H9 (cell line): Measurements from ENCODE around the gene WHRN. TPM values are rescaled to one million over a fixed set of nuclear protein-coding genes. Genes with fewer than 3 reads are reported as not detected.

Experiments
- DNase-seq: peaks from one replicate; pipeline ENCODE4 v3.0.0-alpha.2; 2017
- H2AFZ ChIP-seq: one replicate; pipeline ENCODE4 v1.6.1; 2013; ENCODE audit warnings: mild to moderate bottlenecking, low read length, control low read depth, moderate library complexity
- H2AK5ac ChIP-seq: 2 replicates; pipeline ENCODE4 v1.6.1; 2013; ENCODE audit warnings: low read length, control low read depth, mixed read lengths; ENCODE audit not compliant: insufficient read length
- H2BK120ac ChIP-seq: one replicate; pipeline ENCODE4 v1.6.1; 2013; ENCODE audit warnings: low read depth, mild to moderate bottlenecking, low read length, control low read depth, inconsistent platforms; ENCODE audit not compliant: poor library complexity, severe bottlenecking
- H2BK12ac ChIP-seq: 2 replicates; pipeline ENCODE4 v1.6.1; 2013; ENCODE audit warnings: low read length, control low read depth, mixed read lengths, low read depth; ENCODE audit not compliant: insufficient read length
- H2BK15ac ChIP-seq: 2 replicates; pipeline ENCODE4 v1.6.1; 2013; ENCODE audit warnings: low read depth, low read length, control low read depth
- H2BK20ac ChIP-seq: one replicate; pipeline ENCODE4 v1.6.1; 2013; ENCODE audit warnings: low read depth, mild to moderate bottlenecking, low read length, control low read depth, inconsistent platforms; ENCODE audit not compliant: poor library complexity, severe bottlenecking
- H2BK5ac ChIP-seq: 2 replicates; pipeline ENCODE4 v1.6.1; 2013; ENCODE audit warnings: low read length, control low read depth, mixed read lengths; ENCODE audit not compliant: insufficient read length
- H3K14ac ChIP-seq: 2 replicates; pipeline ENCODE4 v1.6.1; 2013; ENCODE audit warnings: low read length, control low read depth; ENCODE audit not compliant: insufficient read depth
- H3K18ac ChIP-seq: 2 replicates; pipeline ENCODE4 v1.6.1; 2013; ENCODE audit warnings: low read depth, mild to moderate bottlenecking, mixed read lengths, low read length, control low read depth; ENCODE audit not compliant: insufficient read length
- H3K23ac ChIP-seq: 2 replicates; pipeline ENCODE4 v1.6.1; 2013; ENCODE audit warnings: low read length, control low read depth, mixed read lengths, low read depth; ENCODE audit not compliant: insufficient read length
- H3K23me2 ChIP-seq: 2 replicates; pipeline ENCODE4 v1.6.1; 2013; ENCODE audit warnings: low read depth, mild to moderate bottlenecking, mixed read lengths, low read length, control low read depth; ENCODE audit not compliant: insufficient read length, poor library complexity, severe bottlenecking
- H3K27ac ChIP-seq: 2 replicates; pipeline ENCODE4 v1.5.1; 2013; ENCODE audit warnings: low read length, control low read depth, mixed read lengths, low read depth; ENCODE audit not compliant: insufficient read length
- H3K27me3 ChIP-seq: 2 replicates; pipeline ENCODE4 v1.6.1; 2013; ENCODE audit warnings: low read length, control low read depth, inconsistent platforms; ENCODE audit not compliant: insufficient read depth
- H3K4ac ChIP-seq: 2 replicates; pipeline ENCODE4 v1.6.1; 2013; ENCODE audit warnings: low read depth, mild to moderate bottlenecking, control low read depth, inconsistent platforms, low read length, moderate library complexity
- H3K4me1 ChIP-seq: 2 replicates; pipeline ENCODE4 v1.6.1; 2013; ENCODE audit warnings: low read length, control low read depth, inconsistent platforms; ENCODE audit not compliant: insufficient read depth
- H3K4me2 ChIP-seq: 2 replicates; pipeline ENCODE4 v1.6.1; 2013; ENCODE audit warnings: low read length, control low read depth, mixed read lengths; ENCODE audit not compliant: insufficient read length, insufficient read depth
- H3K56ac ChIP-seq: 2 replicates; pipeline ENCODE4 v1.6.1; 2013; ENCODE audit warnings: low read depth, mild to moderate bottlenecking, mixed read lengths, low read length, control low read depth; ENCODE audit not compliant: insufficient read length
- H3K79me1 ChIP-seq: 2 replicates; pipeline ENCODE4 v1.6.1; 2013; ENCODE audit warnings: low read depth, mild to moderate bottlenecking, moderate library complexity, low read length, control low read depth, inconsistent platforms; ENCODE audit not compliant: insufficient read depth, poor library complexity, severe bottlenecking
- H3K79me2 ChIP-seq: 2 replicates; pipeline ENCODE4 v1.6.1; 2013; ENCODE audit warnings: low read length, control low read depth, inconsistent platforms; ENCODE audit not compliant: insufficient read depth
- H3K9ac ChIP-seq: 2 replicates; pipeline ENCODE4 v1.6.1; 2013; ENCODE audit warnings: low read length, control low read depth, mixed read lengths; ENCODE audit not compliant: insufficient read length; ENCODE audit errors: extremely low read depth
- H3K9me3 ChIP-seq: one replicate; pipeline ENCODE4 v1.6.1; 2013; ENCODE audit warnings: low read depth, low read length, inconsistent platforms; ENCODE audit not compliant: control insufficient read depth
- H3T11ph ChIP-seq: one replicate; pipeline ENCODE4 v1.6.1; 2013; ENCODE audit warnings: mild to moderate bottlenecking, low read length, control low read depth, inconsistent platforms
- H4K20me1 ChIP-seq: one replicate; pipeline ENCODE4 v1.6.1; 2013; ENCODE audit not compliant: control insufficient read depth, insufficient read length, insufficient read depth
- H4K5ac ChIP-seq: 2 replicates; pipeline ENCODE4 v1.6.1; 2013; ENCODE audit warnings: low read depth, mild to moderate bottlenecking, mixed read lengths, low read length, control low read depth; ENCODE audit not compliant: insufficient read length
- H4K8ac ChIP-seq: replicated peaks from 2 replicates; pipeline ENCODE4 v1.6.1; 2013; ENCODE audit warnings: low read length, control low read depth, mixed read lengths, low read depth; ENCODE audit not compliant: insufficient read length
- H4K91ac ChIP-seq: 2 replicates; pipeline ENCODE4 v1.6.1; 2013; ENCODE audit warnings: low read depth, mild to moderate bottlenecking, moderate library complexity, mixed read lengths, low read length, control low read depth; ENCODE audit not compliant: insufficient read length
- H3K27ac Mint-ChIP-seq, 3 experiments: 2 replicates in 2 of 3; 3 replicates in 1 of 3; pipeline ENCODE4 v1.8.0; 2020 to 2021; ENCODE audit warnings: mixed read lengths in 3 of 3, mild to moderate bottlenecking in 1 of 3, moderate library complexity in 1 of 3
- H3K27me3 Mint-ChIP-seq: 2 replicates; pipeline ENCODE4 v1.8.0; 2021; ENCODE audit warnings: low read depth, mild to moderate bottlenecking, moderate library complexity, mixed read lengths
- H3K36me3 Mint-ChIP-seq, 3 experiments: 2 replicates in 2 of 3; 3 replicates in 1 of 3; pipeline ENCODE4 v1.8.0; 2020 to 2021; ENCODE audit warnings: low read depth in 3 of 3, mixed read lengths in 3 of 3; ENCODE audit not compliant: insufficient read depth in 1 of 3
- H3K4me1 Mint-ChIP-seq, 2 experiments: 2 replicates each; pipeline ENCODE4 v1.8.0; 2020; ENCODE audit warnings: mixed read lengths in 2 of 2
- H3K4me3 Mint-ChIP-seq, 2 experiments: 2 replicates in 1 of 2; 3 replicates in 1 of 2; pipeline ENCODE4 v1.8.0; 2020 to 2021; ENCODE audit warnings: mild to moderate bottlenecking in 2 of 2, mixed read lengths in 2 of 2, moderate library complexity in 1 of 2
- H3K9me3 Mint-ChIP-seq, 2 experiments: 2 replicates in 1 of 2; 3 replicates in 1 of 2; pipeline ENCODE4 v1.8.0; 2020; ENCODE audit warnings: mild to moderate bottlenecking in 2 of 2, mixed read lengths in 2 of 2, moderate library complexity in 1 of 2
- CTCF ChIP-seq: fragments of 200-600 bp; sonication (generic); conservative IDR thresholded peaks from 3 replicates; pipeline ENCODE4 v1.8.0; 2021; ENCODE audit warnings: antibody characterized with exemption, mild to moderate bottlenecking
- WGBS: extraction: QIAGEN DNeasy Blood & Tissue Kit; methylation state at CpG from one replicate; pipeline ENCODE4 v1.1.7; 2013; ENCODE audit warnings: missing lambda C conversion rate, low lambda C conversion rate, mixed read lengths; ENCODE audit not compliant: insufficient read length; ENCODE audit errors: extremely low coverage; 5-methylcytosine and 5-hydroxymethylcytosine counted together
- total RNA-seq: library from RNA; stranded (reverse); gene quantifications from 2 replicates; pipeline ENCODE4 v1.2.1, GENCODE V29; 2021

WHRN gene
- total RNA-seq, 1 experiment from 2014 or later: 2.2 TPM

GRCh38 chr9:114411452-114411851 is 93.8 kb downstream of the WHRN start:
- H3K4me3 Mint-ChIP-seq: no peak overlapping the region
- Histone ChIP-seq H3K23ac (no peak overlapping the region), H3K4me2 (no peak overlapping the region), H4K91ac (no peak overlapping the region), H3T11ph (no peak overlapping the region), H3K9me3 (no peaks in the 10 kb centered on the region), H4K5ac (no peak overlapping the region), H2BK20ac (no peak overlapping the region), H4K20me1 (no peaks in the 10 kb centered on the region), H2BK12ac (no peak overlapping the region), H3K23me2 (no peaks in the 10 kb centered on the region), H2BK120ac (no peak overlapping the region), H2BK5ac (no peak overlapping the region), H3K4ac (no peak overlapping the region), H4K8ac (no peak overlapping the region), H3K14ac (no peak overlapping the region), H3K79me2 (no peaks in the 10 kb centered on the region), H2AK5ac (no peak overlapping the region), H3K56ac (no peak overlapping the region), H2AFZ (no peak overlapping the region), H3K79me1 (no peaks in the 10 kb centered on the region), H3K27me3 (no peaks in the 10 kb centered on the region), H3K4me1 (peaks cover 5% of the 10 kb centered on the region; the same call in 1 of the 2 replicates), H2BK15ac (no peak overlapping the region), H3K27ac (no peak overlapping the region), H3K18ac (no peak overlapping the region), H3K9ac (no peak overlapping the region)
- no CpG with 5 or more reads among the region's 6 CpGs for WGBS
- H3K4me1 Mint-ChIP-seq: peaks cover 28 to 52% of the 10 kb centered on the region in 2 experiments
- H3K36me3 Mint-ChIP-seq: peaks cover 0 to 1% (median 0%) of the 10 kb centered on the region in 3 experiments; a peak in 1 of 7 replicates
- no peak for DNase-seq
- no peak for TF ChIP-seq CTCF
- H3K27me3 Mint-ChIP-seq: peaks cover 6% of the 10 kb centered on the region
- no peaks in the 10 kb centered on the region for H3K9me3 Mint-ChIP-seq
- no peak overlapping the region for H3K27ac Mint-ChIP-seq
